GDM1 (cell line): Measurements from ENCODE around the gene TMC3.

Experiments
- DNase-seq: peaks from one replicate; lab custom pipeline; 2025; lab: John Stamatoyannopoulos, UW

The TMC3 gene

DNA sequence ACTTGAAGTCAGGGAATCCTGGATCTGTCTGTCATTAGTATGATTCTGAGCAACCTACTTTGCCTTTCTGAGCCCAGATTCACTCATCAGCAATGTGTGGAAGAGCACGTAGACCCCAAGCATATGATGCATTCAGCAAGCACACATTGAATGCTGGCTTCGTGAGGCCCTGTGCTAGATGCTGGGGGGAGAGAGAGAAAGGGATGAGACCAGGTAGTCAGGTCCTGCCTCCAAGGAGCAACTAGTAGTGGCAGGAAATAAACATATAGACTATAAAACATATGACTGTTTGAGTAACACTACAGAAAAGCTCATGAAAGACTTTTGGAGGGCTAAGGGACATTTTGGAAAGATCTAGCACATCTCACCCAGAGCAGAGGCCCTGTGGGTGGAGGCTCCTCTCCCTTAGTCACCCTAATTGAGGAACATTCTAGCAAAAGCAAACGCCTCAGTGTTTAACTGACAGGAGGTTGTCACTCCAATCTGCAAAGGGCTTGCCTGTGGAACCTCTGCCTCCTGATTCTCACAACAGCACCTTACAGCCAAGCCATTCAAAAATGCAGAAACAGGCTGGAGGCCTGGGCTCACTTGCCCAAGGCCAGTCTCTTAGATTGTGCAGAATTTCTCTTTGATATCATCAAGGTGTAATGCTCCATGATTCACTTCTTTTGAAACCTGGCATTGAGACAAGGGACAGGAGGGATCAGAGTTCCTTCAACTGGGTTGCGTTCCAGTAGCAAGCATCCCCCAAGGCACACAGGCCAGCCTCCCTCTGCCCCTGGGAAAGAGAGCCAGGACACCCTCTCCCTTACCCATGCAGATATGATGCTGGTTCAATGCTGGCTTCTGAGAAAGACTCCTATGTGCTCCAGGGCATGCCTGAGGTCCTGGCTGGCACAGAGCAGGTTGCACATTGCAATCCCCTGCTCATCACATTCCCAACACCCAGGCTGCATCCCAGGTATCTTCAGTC is 76.1 kb downstream of the TMC3 start:
- no peak for DNase-seq

DNA sequence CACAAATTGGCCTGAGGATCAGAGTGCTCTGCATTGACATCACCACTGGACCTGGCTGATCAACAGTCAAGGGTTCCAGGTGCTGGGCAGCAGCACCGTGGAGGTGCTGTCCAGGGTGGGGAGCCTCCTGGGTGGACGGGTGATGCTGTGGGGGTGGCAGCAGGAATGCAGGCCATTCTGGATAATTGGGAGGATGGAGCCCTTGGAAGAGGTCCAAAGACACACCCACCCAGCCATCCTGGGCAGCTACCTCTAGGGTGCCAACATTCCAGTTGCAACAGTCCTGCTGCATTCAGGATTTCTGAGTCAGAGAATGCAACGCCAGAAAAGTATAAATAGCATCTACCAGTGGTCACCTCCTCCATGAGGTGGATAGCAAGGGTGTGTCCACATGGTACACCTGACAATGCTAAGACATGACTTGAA is 76.9 kb downstream of the TMC3 start:
- DNase-seq = no peak

DNA sequence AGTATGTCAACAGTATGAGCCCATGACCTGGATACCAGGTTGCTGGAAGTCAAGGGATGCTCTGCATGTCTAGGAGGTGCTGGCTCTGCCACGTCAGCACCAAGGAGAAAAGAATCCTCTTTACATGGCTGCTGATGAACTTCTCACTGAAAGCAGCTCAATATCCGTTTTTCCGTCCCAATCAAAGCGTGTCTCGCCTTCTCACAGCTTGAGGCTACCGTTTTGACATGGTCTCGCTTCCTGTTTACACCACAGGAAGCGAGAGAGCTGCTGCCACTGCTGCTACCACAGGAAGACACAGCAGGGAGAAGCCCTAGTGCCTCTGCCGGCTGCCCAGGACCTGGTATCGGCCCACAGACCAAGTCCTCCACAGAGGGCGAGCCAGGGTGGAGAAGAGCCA is 77.3 kb downstream of the TMC3 start:
- DNase-seq = peak; percentile 85

DNA sequence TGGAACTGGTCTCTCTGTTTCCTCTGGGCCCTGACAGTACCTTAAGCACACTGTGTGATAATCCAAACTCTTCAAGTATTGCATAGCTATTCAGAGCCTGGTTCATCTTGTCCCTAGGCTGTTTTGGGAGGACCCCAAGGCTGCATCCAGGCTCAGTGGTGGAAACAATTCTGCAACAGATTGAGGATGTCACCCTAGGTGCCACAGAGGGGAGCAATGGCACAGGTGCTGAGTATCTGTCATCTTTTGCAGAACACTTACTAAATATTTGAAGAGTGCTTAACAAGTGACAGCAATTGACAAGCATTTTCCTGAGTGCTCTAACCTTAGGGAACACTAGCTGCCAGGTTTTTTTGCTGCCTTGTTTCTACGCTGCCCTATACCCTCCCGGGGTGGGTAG is 77.8 kb downstream of the TMC3 start:
- DNase-seq = no peak

DNA sequence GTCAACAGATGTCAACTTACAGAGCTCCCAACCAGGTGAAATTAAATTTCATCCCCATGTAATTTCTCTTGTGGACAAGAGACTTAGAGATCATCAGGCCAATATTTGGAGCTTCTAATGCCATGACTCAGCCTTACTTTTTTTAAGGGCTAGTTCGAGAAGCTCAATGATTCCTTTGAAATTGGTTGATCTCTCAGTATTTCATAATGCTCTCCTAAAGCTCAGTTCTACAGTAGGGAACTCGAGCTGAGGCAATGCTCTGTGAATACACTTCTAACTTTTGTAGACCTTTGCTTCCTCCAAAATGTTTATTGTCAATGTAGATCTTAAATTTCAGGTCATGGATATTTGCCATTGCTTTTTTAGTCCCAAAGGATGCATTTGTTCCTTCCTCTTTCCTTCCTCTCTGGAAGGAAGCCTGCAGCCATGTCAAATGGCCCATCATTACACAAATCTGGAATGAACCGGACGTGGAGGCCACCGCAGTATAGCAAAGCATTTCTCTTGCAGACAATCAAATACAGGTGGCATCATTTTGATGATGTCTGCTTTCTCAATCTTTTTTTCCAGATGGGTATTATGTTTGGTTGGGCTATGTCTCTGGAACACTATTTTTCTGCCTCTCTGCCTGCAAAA is 78.4 kb downstream of the TMC3 start:
- no peak for DNase-seq

DNA sequence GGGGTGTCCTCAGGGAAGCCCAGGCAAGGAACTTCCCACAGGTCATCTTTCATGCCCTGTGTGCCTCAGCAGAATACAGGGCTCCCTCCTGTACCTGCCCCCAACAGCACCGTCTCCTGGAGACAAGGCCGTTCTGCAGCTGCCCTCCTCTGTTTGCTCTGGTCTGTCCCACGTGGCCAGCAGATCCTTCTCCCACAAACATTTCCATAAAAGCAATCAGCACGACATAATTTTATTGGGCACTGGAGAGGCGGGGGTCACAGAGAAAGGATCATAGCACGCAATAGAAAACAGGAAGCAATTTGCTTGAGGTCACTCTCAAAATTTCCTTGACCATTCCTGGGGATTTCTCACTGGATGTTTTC is 79.5 kb downstream of the TMC3 start:
- DNase-seq = no peak

DNA sequence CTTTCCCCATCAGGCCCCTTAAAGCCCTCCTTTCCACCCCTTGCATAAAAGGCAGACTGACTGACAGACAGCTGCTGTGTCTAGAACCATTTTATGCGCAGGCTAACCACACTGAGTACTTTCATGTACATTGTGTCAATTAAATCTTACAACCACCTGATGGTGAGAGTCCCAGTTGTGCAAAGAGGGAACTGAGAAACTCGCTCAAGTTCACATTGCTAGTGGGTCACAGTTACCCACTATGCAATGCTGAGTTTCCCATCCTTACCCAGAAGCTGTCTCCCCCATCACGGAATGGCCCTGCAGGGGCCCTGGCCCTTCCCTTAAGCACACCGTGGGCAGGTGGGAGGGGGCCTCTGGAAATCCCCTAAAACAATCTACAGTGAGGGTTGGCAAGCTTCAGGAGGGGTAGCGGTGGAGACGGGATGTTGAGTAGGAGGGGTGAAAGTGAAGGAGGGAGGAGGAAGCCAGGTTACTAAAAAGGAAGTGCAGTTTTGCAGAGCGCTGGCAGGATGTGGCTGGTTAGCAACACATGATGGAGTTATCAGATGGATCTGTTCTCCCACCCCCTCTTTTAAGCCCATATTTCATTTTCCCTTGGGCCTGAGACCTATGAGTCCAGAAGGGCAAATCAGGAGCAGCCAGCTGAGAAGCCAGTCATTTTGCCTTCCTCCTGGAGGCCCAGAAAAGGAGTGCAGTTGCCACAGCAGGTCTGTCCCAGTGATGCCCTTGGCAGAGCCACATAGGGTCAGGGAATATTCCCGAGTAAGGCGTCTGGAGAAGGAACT is 80.1 kb downstream of the TMC3 start:
- peak; percentile 78 for DNase-seq

DNA sequence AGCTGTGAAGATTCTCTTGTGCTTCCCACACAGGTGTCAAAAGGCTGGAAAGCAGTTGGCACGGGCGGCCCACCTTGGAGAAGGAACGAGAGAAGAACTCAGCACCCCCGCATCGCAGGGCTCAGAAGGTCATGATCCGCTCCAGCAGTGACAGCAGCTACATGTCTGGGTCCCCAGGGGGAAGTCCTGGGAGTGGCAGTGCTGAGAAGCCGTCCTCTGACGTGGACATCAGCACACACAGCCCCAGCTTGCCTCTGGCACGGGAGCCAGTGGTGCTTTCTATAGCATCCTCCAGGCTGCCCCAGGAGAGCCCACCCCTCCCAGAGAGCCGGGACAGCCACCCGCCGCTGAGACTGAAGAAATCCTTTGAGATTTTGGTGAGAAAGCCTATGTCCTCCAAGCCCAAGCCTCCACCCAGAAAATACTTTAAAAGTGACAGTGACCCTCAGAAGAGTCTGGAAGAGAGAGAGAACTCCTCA is 81.5 kb downstream of the TMC3 start:
- no peak for DNase-seq

DNA sequence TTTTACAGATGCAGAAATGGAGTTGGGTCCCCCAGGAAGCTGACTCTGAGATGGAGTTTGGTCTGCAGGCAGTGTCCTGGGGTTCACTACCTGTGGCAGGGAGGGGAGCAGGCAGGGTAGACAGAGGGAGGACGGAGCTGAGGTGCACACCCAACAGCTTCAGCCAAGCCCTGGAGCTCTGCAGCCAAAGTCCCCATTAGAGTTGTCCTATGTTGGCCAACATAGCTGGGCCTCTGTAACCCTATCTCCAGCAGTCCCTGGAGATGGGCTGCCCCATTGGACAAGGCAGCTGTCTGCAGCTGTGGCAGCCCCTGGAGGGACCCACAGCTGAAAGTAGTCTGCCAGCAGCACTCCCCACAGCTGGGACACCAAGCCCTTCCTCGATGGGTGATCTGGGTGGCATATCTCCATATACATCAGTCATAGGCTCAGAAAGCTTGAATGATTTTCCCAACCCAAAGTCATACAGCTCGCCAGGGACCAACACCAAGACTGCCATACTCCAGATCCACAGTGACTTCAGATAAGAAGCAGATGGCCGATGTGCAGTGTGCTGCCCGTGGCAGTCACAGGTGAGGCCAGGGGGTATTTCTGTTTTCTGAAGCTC is 82.0 kb downstream of the TMC3 start:
- no peak for DNase-seq

DNA sequence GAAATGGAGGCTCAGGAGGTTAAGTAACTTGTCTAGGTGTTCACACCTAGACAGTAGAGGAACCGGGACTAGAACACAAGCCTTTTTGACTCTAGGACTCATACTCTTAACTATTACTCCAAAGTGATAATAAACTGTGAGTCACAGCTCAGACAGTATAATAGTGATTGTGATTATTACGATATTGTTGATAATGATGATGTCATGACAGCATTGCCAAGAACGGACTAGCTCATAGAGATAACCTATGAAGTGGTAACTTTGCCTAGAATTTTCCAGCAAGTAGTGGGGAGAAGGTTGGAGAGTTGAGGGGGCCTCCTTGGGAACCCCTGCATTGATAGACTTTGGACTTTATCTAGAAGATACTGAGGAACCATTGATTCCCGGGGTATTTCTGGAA is 84.1 kb downstream of the TMC3 start:
- no peak for DNase-seq

DNA sequence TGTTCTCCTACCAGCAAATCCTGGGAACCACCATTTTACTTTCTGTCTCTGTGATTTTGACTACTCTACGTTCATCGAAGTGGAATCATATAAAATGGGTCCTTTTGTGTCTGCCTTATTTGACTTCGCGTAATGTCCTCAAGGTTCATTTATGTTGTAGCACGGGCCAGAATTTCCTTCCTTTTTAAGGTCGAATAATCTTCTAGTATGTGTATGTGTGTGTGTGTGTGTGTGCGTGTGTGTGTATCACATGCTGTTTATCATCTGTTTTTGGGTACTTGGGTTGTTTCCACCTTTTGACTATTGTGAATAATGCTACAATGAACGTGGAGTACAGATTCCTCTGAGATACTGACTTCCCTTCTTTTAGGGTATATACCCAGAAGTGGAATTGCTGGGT is 85.4 kb downstream of the TMC3 start:
- no peak for DNase-seq

DNA sequence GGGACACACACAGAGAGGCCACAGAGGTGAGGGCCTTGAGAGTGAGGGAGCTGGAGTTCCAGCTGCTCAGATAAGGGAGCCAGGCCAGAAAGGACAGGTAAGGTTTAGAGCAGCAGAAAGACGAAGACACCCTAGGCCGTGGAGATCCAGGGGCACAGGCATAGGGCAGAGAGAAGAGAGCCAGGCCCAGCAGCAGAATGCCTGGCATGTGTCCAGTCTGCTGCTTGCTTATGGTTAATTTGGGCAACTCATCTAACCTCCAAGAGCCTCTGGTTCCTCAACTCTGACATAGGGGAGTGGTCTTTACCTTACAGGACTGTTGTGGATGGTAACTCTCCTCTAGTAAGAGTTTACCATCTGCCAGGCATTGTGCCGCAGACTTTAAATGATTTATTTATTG is 86.0 kb downstream of the TMC3 start:
- no peak for DNase-seq

DNA sequence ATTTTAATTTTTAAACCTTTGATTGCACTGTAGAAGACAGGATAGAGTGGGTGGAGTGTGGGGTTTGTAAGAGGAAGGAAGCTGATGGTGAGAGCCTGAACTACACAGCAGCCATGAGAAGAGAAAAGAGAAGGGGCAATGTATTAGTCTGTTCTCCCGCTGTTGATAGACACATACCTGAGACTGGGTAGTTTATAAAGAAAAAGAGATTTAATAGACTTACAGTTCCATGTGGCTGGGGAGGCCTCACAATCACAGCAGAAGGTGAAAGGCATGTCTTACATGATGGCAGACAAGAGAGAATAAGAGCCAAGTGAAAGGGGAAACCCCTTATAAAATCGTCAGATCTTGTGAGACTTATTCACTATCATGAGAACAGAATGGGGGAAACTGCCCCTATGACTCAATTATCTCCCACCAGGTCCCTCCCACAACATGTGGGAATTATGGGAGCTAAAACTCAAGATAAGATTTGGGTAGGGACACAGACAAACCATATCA is 87.3 kb downstream of the TMC3 start:
- peak; percentile 23 for DNase-seq

DNA sequence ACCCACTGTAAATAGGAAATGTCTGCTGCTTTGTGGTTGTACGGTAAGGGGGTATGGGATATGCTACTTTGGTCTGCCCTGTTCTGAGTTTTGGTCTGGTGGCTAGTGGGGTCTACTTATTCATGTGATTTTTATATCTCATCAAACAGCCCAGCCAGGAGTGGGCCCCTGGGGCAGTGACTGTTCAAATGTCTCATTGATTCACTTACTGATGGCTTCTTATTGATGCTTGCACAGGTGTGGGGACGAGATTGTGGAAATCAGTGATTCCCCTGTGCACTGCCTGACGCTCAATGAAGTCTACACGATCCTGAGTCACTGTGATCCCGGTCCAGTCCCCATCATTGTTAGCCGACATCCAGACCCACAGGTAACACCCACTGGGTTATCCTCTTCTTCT is 88.6 kb downstream of the TMC3 start:
- DNase-seq = no peak

DNA sequence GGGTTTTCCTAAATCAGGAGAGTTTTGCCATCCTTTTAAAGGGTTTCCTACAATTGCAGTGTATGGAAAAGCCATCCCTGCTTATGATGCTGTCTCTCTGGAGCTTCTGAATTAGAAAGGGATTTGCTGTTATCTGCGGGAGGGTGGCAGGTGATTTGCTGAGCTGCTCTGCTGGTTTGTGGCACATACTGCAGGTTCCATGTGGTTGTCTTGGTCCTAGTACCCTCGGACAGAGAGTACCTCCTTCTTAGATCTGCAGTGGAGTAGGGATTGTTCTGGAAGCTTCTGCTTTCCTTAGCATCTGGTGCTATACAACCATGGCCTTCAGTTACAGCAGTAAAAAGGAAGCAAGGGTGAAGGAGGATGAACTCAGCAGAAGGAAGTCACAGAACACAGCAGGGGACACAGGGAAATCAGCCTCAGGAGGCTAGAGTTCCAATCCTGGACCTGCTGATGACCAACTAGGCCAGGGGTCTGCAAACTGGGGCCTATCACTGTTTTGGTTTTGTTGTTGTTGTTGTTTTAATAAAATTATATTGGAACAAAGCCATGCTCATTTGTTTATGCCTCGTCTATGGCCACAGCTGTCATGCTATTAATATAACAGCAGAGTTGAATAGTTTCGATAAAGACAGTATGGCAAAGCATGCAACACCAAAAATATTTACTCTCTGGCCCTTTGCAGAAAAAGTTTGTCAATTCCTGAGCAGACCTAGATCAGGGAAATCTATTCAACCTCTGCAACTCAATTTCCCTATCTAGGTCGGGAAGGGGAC is 89.6 kb downstream of the TMC3 start:
- DNase-seq = peak; percentile 41

DNA sequence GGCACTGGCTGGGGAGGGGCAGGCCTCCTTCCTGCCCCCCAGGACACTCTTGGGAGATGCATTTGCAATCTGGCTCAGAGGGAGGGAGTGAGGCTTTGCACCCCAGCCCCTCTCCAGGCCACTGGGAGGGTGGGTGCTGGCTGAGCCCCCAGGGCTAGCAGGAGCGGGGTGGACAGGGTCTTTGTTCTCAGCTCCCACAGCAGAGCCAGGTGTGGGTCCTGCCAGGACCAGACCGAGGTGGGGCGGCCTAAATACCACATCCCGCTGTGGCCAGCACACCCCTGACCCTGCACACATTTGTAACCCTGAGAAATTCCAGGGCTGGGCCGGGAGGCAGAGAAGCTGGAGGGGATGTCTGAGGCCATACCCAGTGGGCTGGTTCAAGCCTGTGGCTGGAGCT is 91.1 kb downstream of the TMC3 start:
- DNase-seq = no peak

DNA sequence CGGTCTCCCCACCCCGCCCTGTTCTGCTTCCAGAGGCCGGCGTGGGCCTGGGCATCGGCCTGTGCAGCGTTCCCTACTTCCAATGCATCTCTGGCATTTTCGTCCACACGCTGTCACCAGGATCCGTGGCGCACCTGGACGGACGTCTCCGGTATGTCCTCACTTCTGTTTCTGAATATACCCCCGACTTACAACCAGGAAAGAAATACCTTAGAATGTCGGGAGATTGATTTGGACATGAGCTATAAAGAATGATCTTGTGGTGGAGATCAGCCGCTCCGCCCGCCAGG is 91.5 kb downstream of the TMC3 start:
- DNase-seq = no peak

DNA sequence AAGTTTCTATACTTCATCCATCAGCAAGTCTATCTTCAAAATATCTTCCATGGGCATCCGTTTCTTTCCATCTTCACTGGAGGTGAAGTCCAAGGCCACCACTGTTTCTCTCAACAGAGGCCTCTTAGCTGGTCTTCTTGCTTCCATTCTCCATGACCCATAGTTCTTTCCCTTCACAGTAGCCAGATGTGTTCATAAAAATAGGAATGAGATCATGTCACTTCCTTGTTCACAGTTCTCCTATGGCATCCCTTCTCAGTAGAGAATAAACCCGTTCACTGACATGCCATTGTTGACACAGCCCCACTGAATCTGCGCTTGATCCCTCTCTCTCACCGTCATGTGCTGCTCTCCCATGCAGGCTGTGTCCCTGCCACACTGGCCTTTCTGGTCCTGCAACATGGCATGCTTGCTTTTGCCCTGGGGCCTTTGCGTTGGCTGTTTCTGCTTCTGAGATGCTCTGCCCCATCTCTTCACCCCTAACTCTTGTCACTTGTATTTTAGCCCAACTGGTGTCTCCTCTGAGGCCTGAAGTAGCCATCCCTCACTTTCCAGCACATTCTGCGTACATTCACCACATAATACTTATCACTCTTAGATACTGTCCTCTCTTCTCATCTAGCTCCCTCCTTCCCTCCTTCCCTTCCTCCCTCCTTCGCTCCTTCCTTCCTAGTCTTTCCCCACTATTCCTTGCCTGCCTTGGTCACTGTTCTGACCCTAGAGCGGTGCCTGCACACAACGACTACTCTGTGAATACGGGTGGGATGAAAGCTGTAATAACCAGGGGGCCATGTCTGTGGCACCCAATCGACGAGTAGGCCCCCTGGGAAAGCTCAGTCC is 92.0 kb downstream of the TMC3 start:
- DNase-seq = no peak

DNA sequence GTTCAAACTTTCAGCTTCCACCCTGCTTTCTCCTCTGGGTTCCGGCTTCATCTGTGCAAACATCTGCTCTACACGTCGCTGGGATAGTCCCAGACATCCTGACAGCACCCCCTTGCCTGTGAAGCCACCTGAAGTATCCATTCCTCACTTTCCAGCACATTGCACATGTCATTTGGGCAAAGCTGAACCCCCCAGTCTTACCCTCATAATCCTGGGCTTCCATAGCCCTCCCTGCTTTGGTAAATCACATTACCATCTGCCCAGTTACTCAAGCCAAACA is 92.6 kb downstream of the TMC3 start:
- DNase-seq = no peak
